HG03521 (cell line): ENCODE data around the gene KRT80.

Source experiments
- ATAC-seq: cut with Tn5 transposase; IDR thresholded peaks from one replicate; pipeline ENCODE4 v1.9.1; 2021; ENCODE audit warnings: mild to moderate bottlenecking, moderate library complexity; ENCODE audit not compliant: unreplicated experiment

The KRT80 gene

GRCh38 chr12:52141875-52142274, 49.9 kb downstream of the KRT80 start:
- ATAC-seq, result no peak

- no peak for ATAC-seq
Measured at GRCh38 chr12:52141306-52141705, 50.5 kb downstream of the KRT80 start.

GRCh38 chr12:52139579-52140062, 52.2 kb downstream of the KRT80 start:
- ATAC-seq, result no peak

- ATAC-seq, result no peak
Measured at GRCh38 chr12:52139147-52139546, 52.7 kb downstream of the KRT80 start.

- ATAC-seq, result no peak
Measured at GRCh38 chr12:52137746-52138145, 54.1 kb downstream of the KRT80 start.

GRCh38 chr12:52132754-52133161, 59.1 kb downstream of the KRT80 start:
- no peak for ATAC-seq

- ATAC-seq, result no peak
Measured at GRCh38 chr12:52130711-52131110, 61.1 kb downstream of the KRT80 start.

GRCh38 chr12:52127683-52128450, 63.9 kb downstream of the KRT80 start:
- ATAC-seq, result no peak

GRCh38 chr12:52126605-52127578, 64.9 kb downstream of the KRT80 start:
- ATAC-seq, result no peak

- ATAC-seq, result no peak
Measured at GRCh38 chr12:52126050-52126604, 65.7 kb downstream of the KRT80 start.

GRCh38 chr12:52125476-52125900, 66.3 kb downstream of the KRT80 start:
- no peak for ATAC-seq

- ATAC-seq, result no peak
Measured at GRCh38 chr12:52123487-52124186, 68.2 kb downstream of the KRT80 start.

- ATAC-seq, result no peak
Measured at GRCh38 chr12:52122904-52123303, 68.9 kb downstream of the KRT80 start.

- no peak for ATAC-seq
Measured at GRCh38 chr12:52122540-52122871, 69.3 kb downstream of the KRT80 start.

- no peak for ATAC-seq
Measured at GRCh38 chr12:52121824-52122539, 69.8 kb downstream of the KRT80 start.

GRCh38 chr12:52120951-52121823, 70.6 kb downstream of the KRT80 start:
- ATAC-seq, result no peak

GRCh38 chr12:52119398-52120254, 72.2 kb downstream of the KRT80 start:
- no peak for ATAC-seq
